GM12865 (cell line): Measurements from ENCODE around the gene DLG4.

Experiments used
- DNase-seq: peaks from one replicate; pipeline ENCODE4 v3.0.0; 2010; ENCODE audit warnings: low read depth
- H3K4me3 ChIP-seq: 2 replicates; pipeline ENCODE4 v1.5.1; 2011; ENCODE audit warnings: mild to moderate bottlenecking, low read depth, low read length, control low read depth
- TF ChIP-seq, protein P1 (sequence below): IDR thresholded peaks from 2 replicates; pipeline ENCODE4 v1.5.1; 2011; ENCODE audit warnings: low read length, control low read depth, low read depth, inconsistent platforms; ENCODE audit not compliant: insufficient read depth; ENCODE audit errors: missing control alignments

DLG4 gene

DNA sequence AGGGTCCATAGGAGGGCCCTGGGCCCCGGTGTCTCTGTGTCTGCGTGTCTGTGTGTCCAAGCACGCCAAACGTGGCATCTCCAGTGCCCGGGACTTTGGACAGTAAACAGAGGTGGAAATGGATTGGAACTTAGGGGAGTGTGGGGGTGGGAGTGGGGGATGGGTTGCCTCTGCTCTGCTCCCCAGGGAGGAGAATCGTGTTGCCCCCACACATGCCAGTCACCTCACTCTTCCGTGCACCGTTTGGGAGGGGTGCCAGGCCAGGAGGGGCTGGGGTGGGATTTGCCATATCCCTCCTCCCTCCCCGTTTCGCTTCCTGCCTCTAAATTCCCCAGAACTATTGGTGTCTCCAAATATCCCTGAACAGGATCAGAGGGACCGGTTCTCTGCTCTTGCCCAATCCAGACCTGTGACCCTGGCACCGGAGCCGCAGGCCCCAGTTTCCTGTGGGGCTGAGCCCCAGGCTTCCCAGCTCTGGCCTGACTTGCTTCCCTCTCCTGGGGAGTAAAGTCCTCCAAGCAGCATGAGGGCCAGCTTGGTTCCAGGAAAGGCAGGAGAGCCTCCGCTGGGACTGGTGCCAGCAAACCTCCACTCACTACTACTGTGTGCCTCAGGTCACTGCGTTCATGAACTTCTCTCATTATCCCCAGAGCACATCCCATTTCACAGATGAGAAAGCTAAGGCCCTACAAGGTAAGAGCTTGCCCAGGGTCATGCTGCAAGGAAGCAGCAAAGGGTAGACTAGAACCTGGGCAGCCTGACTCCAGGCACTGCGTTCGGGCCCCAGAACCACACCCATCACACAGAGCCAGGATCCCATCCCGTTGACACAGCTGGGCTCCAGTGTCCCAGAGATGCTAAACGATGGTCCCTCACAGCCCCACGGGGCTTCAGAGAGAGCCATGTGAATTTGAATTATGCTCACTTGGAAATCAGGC, 40.0 kb downstream of the DLG4 start, which contains the start of gene ASGR1:
TSS of gene ASGR1 (minus strand) at position 54 of the 938 bp plus-strand sequence. CDS start 807 bp downstream, outside the sequence.
- no peak within 1 kb of the TSS for H3K4me3 ChIP-seq
- no peak for DNase-seq
- TF ChIP-seq, protein P1, sequence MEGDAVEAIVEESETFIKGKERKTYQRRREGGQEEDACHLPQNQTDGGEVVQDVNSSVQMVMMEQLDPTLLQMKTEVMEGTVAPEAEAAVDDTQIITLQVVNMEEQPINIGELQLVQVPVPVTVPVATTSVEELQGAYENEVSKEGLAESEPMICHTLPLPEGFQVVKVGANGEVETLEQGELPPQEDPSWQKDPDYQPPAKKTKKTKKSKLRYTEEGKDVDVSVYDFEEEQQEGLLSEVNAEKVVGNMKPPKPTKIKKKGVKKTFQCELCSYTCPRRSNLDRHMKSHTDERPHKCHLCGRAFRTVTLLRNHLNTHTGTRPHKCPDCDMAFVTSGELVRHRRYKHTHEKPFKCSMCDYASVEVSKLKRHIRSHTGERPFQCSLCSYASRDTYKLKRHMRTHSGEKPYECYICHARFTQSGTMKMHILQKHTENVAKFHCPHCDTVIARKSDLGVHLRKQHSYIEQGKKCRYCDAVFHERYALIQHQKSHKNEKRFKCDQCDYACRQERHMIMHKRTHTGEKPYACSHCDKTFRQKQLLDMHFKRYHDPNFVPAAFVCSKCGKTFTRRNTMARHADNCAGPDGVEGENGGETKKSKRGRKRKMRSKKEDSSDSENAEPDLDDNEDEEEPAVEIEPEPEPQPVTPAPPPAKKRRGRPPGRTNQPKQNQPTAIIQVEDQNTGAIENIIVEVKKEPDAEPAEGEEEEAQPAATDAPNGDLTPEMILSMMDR, result no peak

DNA sequence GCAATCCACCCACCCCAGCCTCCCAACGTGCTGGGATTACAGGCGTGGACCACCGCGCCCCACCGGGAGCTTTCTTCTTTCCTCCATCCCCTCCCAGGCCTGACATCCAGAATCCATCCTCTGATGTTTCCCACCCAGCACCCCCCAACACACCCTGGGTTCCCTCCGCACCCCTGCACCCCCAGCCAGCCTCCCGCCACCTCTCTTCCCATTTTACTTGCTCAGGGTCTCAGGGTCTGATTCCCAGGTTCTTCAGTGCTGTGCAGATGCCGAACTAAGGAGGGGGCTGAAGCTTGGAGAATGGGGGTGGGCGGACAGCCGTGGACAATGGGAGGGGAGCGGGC, 40.7 kb downstream of the DLG4 start:
- DNase-seq, result no peak
- no peak overlapping the region for H3K4me3 ChIP-seq
- TF ChIP-seq, protein P1, result no peak

DNA sequence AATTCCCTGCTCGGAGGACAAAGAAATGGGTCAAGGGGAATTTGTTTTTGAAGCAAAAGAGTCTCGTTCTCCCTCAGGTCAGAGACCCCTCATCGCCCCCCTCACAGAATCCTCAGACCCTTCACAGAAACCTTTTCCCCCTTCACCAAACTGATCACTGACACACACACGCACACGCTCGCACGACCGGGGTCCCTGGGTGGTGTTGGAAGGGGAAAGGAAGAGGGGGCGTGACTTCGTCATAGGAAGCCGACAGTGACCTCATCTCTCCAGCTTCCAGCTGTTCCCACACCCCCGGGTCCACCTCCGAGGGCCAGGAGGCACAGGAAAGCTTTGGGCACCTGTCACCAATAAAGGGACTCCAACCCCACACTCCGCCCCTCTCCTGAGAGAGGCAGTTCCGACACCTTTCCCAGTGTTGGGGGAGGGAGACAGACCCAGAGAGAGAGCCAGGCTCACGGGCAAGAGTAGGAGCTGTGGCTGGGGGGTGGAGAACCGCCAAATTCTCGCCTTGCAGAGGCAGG, 41.6 kb downstream of the DLG4 start:
- DNase-seq, result no peak
- H3K4me3 ChIP-seq, result no peak overlapping the region
- TF ChIP-seq, protein P1, result no peak

DNA sequence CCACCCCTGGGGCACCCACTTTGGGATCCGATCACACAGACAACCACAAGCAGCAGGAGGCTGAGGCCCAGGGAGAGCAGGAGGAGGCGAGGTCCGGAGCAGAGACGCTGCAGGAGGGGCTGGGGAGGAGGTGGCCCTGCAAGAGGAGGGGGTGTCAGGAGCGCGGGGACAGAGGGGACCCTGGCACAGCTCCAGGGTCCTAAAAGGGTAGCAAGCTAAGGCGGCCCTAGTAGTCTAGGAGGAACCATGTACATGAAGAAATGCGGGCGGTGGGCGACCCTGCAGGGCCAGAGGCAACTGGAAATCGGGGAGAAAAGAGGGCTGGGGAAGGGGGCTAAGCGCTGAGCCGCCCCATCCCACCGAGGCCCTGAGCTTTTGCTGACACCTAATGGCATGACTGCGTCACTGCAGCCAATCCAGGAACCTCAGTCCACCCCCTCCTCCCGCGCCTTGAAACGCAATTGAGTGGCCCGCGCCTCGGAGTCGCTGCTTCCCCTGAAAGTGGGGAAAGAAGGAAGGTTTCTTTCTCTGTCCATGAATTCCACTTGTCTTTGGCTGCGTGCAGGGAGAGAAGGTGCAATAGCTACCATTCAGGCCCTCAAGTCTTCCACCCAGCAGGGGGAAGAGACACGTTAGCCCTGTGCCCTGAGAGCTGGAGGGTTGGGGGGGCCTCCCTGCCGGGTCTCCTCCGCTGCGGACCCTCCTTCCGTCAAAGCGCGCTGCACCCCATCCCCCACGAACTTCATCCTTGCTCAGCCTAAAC, 42.3 kb downstream of the DLG4 start:
- TF ChIP-seq, protein P1, result peak; percentile 88
- H3K4me3 ChIP-seq, result no peak overlapping the region
- peak; percentile 53 for DNase-seq

DNA sequence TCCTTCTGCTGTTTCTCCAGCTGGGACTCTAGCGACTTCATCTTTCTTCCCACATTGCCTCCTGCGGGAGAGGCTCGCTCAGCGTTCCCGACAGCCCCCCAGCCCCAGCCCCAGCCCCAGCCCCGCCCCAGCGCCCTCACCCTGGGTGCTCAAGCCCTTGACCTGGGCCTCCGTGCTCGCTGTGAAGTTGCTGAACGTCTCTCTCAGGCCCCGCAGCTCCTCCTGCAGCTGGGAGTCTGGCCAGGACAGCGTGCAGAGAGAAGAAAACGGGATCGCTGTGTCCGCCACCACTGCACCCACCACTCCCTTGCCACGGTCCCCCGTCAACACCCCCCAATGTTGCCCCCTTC, 42.8 kb downstream of the DLG4 start:
- H3K4me3 ChIP-seq, result no peak overlapping the region
- no peak for DNase-seq
- TF ChIP-seq, protein P1, result no peak

DNA sequence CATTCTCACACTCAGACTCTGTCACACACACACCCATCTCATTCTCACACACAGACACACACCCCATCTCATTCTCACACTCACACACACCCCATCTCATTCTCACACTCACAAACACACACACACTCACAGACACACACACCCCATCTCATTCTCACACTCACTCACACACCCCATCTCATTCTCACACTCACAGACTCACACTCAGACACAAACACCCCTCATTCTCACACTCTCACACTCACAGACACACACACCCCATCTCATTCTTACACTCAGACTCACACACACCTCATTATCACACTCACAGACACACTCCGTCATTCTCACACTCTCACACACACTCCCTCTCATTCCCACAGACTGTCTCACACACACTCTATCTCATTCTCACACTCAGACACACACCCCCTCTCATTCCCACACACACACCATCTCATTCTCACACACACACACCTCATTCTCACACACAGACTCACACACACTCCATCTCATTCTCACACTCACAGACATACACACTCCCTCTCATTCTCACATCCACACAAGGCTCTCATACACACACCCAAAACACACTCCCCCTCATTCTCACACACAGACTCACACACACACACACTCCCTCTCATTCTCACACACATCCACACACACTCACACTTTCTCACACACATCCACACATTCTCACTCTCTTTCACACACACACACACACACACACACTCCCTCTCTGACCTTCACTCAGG, 43.4 kb downstream of the DLG4 start:
- DNase-seq, result no peak
- H3K4me3 ChIP-seq, result no peak overlapping the region
- TF ChIP-seq, protein P1, result no peak
